K562 treated with DMSO at 1 percent for 48 hours (cell line): ENCODE data around the gene SCNN1A. TPM values are rescaled to one million over a fixed set of nuclear protein-coding genes. Genes with fewer than 3 reads are reported as not detected.

ENCODE experiments used
- total RNA-seq: library from RNA; unstranded; fragments of 300-600 nt; gene quantifications from 2 replicates; pipeline ENCODE4 v1.2.3, GENCODE V29; 2022; ENCODE audit warnings: low replicate concordance; ENCODE audit errors: extremely low read depth

SCNN1A gene
- total RNA-seq = not detected in 2 replicates

GRCh38 chr12:6375269-6376078 lies at the start of gene SCNN1A:
TSS of gene SCNN1A (minus strand) at chr12:6375563. CDS start at chr12:6374783, 780 bp downstream.

DNA sequence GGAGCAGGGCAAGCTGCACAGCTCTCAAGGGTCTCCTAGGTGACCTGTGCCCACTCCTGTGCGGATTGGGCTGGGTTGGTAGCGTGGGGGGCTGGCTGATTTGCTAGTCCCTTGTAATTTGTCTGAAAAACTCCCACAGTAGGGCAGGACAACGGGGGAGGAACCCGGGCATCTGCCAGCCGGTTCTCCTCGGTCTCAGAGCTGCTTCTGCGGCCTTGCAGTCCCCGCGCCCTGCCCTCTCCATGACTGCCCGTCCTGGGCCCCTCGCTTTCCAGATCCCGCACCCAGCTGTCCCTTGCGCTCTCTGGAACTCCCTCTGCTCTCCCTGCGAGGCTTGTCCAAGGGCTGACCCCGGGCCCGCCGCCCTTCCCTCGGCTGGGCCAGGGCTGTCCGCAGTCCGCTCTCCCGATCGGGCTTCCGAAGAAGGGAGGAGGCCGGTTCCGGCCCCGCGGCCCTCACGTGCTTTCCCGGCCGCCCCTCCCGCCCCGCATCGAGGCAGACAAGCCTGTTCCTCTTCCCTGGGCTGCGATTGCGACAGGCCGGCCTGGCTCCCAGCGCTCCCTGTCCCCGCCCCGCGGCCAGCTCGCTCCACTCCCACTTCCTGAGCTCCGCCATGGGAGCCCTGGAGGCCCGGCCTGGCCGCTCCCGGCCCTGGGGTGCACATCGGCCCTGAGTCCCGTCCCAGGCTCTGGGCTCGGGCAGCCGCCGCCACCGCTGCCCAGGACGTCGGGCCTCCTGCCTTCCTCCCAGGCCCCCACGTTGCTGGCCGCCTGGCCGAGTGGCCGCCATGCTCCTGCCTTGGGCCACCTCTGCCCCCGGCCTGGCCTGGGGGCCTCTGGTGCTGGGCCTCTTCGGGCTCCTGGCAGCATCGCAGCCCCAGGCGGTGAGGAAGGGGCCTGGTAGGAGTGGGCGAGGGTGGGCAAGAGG lies 8.5 kb upstream of the SCNN1A start, which contains the start of gene LTBR:
TSS of gene LTBR (plus strand) at position 591 of the 927 bp plus-strand sequence. CDS start at position 788, 197 bp downstream.

GRCh38 chr12:6341417-6342139 lies 33.8 kb downstream of the SCNN1A start, which contains the start of gene TNFRSF1A:
TSS of gene TNFRSF1A (minus strand) at chr12:6342076. CDS start at chr12:6341814, 262 bp downstream.

Other genes with a start within 250 kb of the SCNN1A start
- not detected in 2 replicates for gene CD9, start 175.2 kb downstream of the SCNN1A start, total RNA-seq
- not detected in 2 replicates for gene PLEKHG6, start 64.9 kb downstream of the SCNN1A start, total RNA-seq
- gene TNFRSF1A, start 33.5 kb downstream of the SCNN1A start, total RNA-seq = not detected in 2 replicates
- not detected in 2 replicates for gene LTBR, start 8.6 kb upstream of the SCNN1A start, total RNA-seq
- gene CD27, start 69.4 kb upstream of the SCNN1A start, total RNA-seq = not detected in 2 replicates
- gene TAPBPL, start 76.5 kb upstream of the SCNN1A start, total RNA-seq = not detected in 2 replicates
- not detected in 2 replicates for gene VAMP1, start 95.1 kb upstream of the SCNN1A start, total RNA-seq
- not detected in 2 replicates for gene MRPL51, start 117.7 kb upstream of the SCNN1A start, total RNA-seq
- gene NCAPD2, start 118.5 kb upstream of the SCNN1A start, total RNA-seq = not detected in 2 replicates
- 996 and 1,689 TPM in 2 replicates for gene GAPDH, start 159.0 kb upstream of the SCNN1A start, total RNA-seq
- gene IFFO1, start 180.5 kb upstream of the SCNN1A start, total RNA-seq = not detected in 2 replicates
- not detected in 2 replicates for gene NOP2, start 192.7 kb upstream of the SCNN1A start, total RNA-seq
- gene CHD4, start 231.8 kb upstream of the SCNN1A start, total RNA-seq = 161 and 363 TPM in 2 replicates